ENCODE results near the gene F2R.

Gene F2R

GRCh38 chr5:76704131-76704663 lies 11.7 kb upstream of the F2R start:
- Histone ChIP-seq H3K36me3 (ENCODE audit: control insufficient read depth, insufficient read depth, low read length) (peaks cover 15% of the 10 kb centered on the region; the same call in 1 of the 2 replicates), H3K4me1 (ENCODE audit: control insufficient read depth, insufficient read depth, low read length) (peaks cover 8% of the 10 kb centered on the region; the same call in 1 of the 2 replicates), H3K4me3 (ENCODE audit: low read depth, low read length) (no peak overlapping the region), H3K27me3 (ENCODE audit: control insufficient read depth, insufficient read depth, low read length) (no peaks in the 10 kb centered on the region), H3K27ac (ENCODE audit: low read depth, low read length) (no peak overlapping the region), H3K9ac (ENCODE audit: low read depth, low read length) (no peak overlapping the region), H3K9me3 (ENCODE audit: control insufficient read depth, insufficient read depth, low read length) (no peaks in the 10 kb centered on the region)

- no peak overlapping the region for H3K27ac ChIP-seq (ENCODE audit: low read depth, low read length)
- H3K4me1 ChIP-seq (ENCODE audit: control insufficient read depth, insufficient read depth, low read length): peaks cover 8% of the 10 kb centered on the region; the same call in 1 of the 2 replicates
- H3K9ac ChIP-seq (ENCODE audit: low read depth, low read length): no peak overlapping the region
- peaks cover 15% of the 10 kb centered on the region; the same call in 1 of the 2 replicates for H3K36me3 ChIP-seq (ENCODE audit: control insufficient read depth, insufficient read depth, low read length)
- no peaks in the 10 kb centered on the region for H3K9me3 ChIP-seq (ENCODE audit: control insufficient read depth, insufficient read depth, low read length)
- H3K27me3 ChIP-seq (ENCODE audit: control insufficient read depth, insufficient read depth, low read length): no peaks in the 10 kb centered on the region
- H3K4me3 ChIP-seq (ENCODE audit: low read depth, low read length): no peak overlapping the region
These were observed 10.4 kb upstream of the F2R start for GRCh38 chr5:76705574-76705973.

DNA sequence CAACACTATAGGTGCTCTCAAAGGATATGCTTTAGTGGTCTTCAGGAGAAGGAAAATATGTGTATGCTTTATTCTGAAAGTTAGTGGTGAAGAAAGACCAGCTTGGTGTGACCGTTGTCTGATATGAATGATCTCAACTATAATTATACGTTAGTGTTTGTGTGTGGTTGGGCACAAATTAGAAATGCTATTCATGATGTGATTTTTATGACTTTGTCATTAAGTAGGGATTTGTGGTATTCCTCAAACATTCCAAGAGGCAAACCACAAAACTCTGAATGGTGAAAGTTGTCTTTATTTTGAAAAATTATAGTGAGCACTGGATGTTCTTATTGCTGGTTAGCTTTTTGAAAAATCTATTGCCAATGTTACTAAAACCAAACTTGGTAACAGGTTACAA lies 6.2 kb upstream of the F2R start:
- Histone ChIP-seq H3K27me3 (ENCODE audit: control insufficient read depth, insufficient read depth, low read length) (peaks cover 10% of the 10 kb centered on the region), H3K36me3 (ENCODE audit: control insufficient read depth, insufficient read depth, low read length) (no peaks in the 10 kb centered on the region), H3K4me1 (ENCODE audit: control insufficient read depth, insufficient read depth, low read length) (peaks cover 2% of the 10 kb centered on the region; the same call in 1 of the 2 replicates), H3K27ac (ENCODE audit: low read depth, low read length) (no peak overlapping the region), H3K9me3 (ENCODE audit: control insufficient read depth, insufficient read depth, low read length) (no peaks in the 10 kb centered on the region), H3K4me3 (ENCODE audit: low read depth, low read length) (no peak overlapping the region), H3K9ac (ENCODE audit: low read depth, low read length) (no peak overlapping the region)

GRCh38 chr5:76710991-76711390 lies 4.9 kb upstream of the F2R start:
- Histone ChIP-seq H3K9me3 (ENCODE audit: control insufficient read depth, insufficient read depth, low read length) (no peaks in the 10 kb centered on the region), H3K27me3 (ENCODE audit: control insufficient read depth, insufficient read depth, low read length) (peaks cover 19% of the 10 kb centered on the region), H3K27ac (ENCODE audit: low read depth, low read length) (no peak overlapping the region)

DNA sequence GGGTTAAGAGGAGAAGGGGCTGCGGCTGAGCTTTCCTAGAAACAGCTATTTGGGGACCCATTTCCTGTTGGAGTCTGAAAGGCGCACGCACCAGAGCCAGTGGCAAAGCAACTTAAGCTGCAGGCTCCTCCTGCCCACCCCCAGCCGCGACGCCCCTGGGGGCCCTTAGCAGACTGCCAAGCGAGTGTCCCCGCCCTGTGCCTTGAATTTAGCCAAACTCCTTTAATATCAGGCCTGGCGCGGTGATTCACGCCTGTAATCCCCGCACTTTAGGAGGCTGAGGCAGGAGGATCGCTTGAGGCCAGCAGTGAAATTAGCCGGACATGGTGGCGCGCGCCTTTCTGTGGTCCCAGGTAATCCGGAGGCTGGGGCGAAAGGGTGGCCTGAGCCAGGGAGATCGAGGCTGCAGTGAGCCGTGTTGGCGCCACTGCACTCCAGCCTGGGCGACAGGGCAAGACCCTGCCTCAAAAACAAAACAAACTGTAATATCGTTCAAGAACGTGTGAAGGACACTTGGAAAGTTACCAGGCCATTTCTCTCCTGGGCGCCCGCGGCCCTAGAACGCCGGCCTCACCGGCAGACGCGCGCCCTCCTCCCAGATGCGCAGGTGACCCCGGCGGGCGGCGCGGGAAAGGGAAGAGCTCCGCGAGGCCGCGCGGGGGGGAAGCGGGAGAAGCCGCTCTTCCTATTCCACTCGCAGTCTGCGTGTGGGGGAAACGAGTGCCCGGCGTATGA lies 1.0 kb upstream of the F2R start:
- peak overlapping the region; percentile 93 for H3K4me3 ChIP-seq (ENCODE audit: low read depth, low read length)
- H3K36me3 ChIP-seq (ENCODE audit: control insufficient read depth, insufficient read depth, low read length): no peaks in the 10 kb centered on the region
- no peak overlapping the region for H3K27ac ChIP-seq (ENCODE audit: low read depth, low read length)
- no peak overlapping the region for H3K9ac ChIP-seq (ENCODE audit: low read depth, low read length)
- H3K27me3 ChIP-seq (ENCODE audit: control insufficient read depth, insufficient read depth, low read length): peaks cover 19% of the 10 kb centered on the region
- no peaks in the 10 kb centered on the region; the same call in 1 of the 2 replicates for H3K4me1 ChIP-seq (ENCODE audit: control insufficient read depth, insufficient read depth, low read length)
- H3K9me3 ChIP-seq (ENCODE audit: control insufficient read depth, insufficient read depth, low read length): no peaks in the 10 kb centered on the region

More at GRCh38 chr5:76710991-76711390, 4.9 kb upstream of the F2R start:
- no peak overlapping the region for H3K9ac ChIP-seq (ENCODE audit: low read depth, low read length)
- no peaks in the 10 kb centered on the region for H3K36me3 ChIP-seq (ENCODE audit: control insufficient read depth, insufficient read depth, low read length)
- peaks cover 2% of the 10 kb centered on the region; the same call in 1 of the 2 replicates for H3K4me1 ChIP-seq (ENCODE audit: control insufficient read depth, insufficient read depth, low read length)
- no peak overlapping the region for H3K4me3 ChIP-seq (ENCODE audit: low read depth, low read length)

- Histone ChIP-seq H3K9ac (ENCODE audit: low read depth, low read length) (no peak overlapping the region), H3K4me3 (ENCODE audit: low read depth, low read length) (peak overlapping the region; percentile 93), H3K27me3 (ENCODE audit: control insufficient read depth, insufficient read depth, low read length) (peaks cover 19% of the 10 kb centered on the region), H3K4me1 (ENCODE audit: control insufficient read depth, insufficient read depth, low read length) (no peaks in the 10 kb centered on the region; the same call in 1 of the 2 replicates), H3K9me3 (ENCODE audit: control insufficient read depth, insufficient read depth, low read length) (no peaks in the 10 kb centered on the region), H3K27ac (ENCODE audit: low read depth, low read length) (no peak overlapping the region), H3K36me3 (ENCODE audit: control insufficient read depth, insufficient read depth, low read length) (no peaks in the 10 kb centered on the region)
These were observed 515 bp upstream of the F2R start for GRCh38 chr5:76715486-76715735.

- Histone ChIP-seq H3K27ac (ENCODE audit: low read depth, low read length) (peak overlapping the region; percentile 40), H3K4me3 (ENCODE audit: low read depth, low read length) (peak overlapping the region; percentile 93), H3K27me3 (ENCODE audit: control insufficient read depth, insufficient read depth, low read length) (peaks cover 19% of the 10 kb centered on the region), H3K36me3 (ENCODE audit: control insufficient read depth, insufficient read depth, low read length) (no peaks in the 10 kb centered on the region), H3K9ac (ENCODE audit: low read depth, low read length) (peak overlapping the region; percentile 67), H3K4me1 (ENCODE audit: control insufficient read depth, insufficient read depth, low read length) (no peaks in the 10 kb centered on the region; the same call in 1 of the 2 replicates), H3K9me3 (ENCODE audit: control insufficient read depth, insufficient read depth, low read length) (no peaks in the 10 kb centered on the region)
These were observed 681 bp downstream of the F2R start for GRCh38 chr5:76716456-76717157.

DNA sequence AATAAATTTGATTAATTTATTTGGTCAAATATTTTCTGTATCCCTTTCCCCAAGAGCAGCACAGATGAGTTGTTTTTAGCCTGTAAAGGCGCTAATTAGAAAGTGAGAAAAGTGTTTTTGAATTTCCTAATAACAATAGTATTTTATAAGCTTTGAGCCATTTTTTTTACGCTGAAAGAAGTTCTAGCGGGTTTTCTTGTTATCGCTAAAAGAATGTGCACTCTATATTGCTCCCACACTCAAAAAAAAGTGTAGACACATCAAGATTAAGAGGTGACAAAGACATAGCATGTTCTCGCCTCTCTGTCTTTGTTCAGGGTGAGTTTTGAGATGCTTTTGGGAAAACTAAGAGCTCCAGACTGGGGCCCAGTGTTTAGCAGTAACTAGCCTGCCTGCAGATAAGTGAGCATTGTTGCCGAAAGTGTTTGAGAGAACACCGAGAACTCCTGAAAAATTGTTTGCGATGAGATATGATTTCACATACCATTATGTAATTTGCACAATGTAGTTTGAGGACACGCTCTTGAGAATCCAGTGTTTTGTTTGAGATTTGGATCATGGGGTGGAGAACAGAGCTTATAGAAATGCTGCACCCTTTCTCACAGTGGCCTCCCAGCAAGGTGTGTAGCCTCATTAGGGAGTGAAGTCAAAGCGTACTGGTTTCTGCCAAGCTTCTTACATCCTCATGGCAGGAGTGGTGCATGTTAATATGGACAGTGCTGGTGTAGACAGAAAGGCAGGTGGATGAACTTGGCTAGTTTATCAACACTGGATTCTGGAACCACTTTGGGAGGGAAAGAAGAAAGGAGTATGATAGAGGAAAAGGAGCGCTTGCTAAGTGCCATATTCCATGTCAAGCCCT lies 1.5 kb downstream of the F2R start:
- Histone ChIP-seq H3K9me3 (ENCODE audit: control insufficient read depth, insufficient read depth, low read length) (no peaks in the 10 kb centered on the region), H3K36me3 (ENCODE audit: control insufficient read depth, insufficient read depth, low read length) (no peaks in the 10 kb centered on the region), H3K4me3 (ENCODE audit: low read depth, low read length) (peak overlapping the region; percentile 93), H3K9ac (ENCODE audit: low read depth, low read length) (peak overlapping the region; percentile 67; the same call in 1 of the 2 replicates), H3K27ac (ENCODE audit: low read depth, low read length) (no peak overlapping the region), H3K4me1 (ENCODE audit: control insufficient read depth, insufficient read depth, low read length) (no peaks in the 10 kb centered on the region; the same call in 1 of the 2 replicates), H3K27me3 (ENCODE audit: control insufficient read depth, insufficient read depth, low read length) (peaks cover 19% of the 10 kb centered on the region)

- Histone ChIP-seq H3K4me1 (ENCODE audit: control insufficient read depth, insufficient read depth, low read length) (no peaks in the 10 kb centered on the region; the same call in 1 of the 2 replicates), H3K9me3 (ENCODE audit: control insufficient read depth, insufficient read depth, low read length) (no peaks in the 10 kb centered on the region), H3K4me3 (ENCODE audit: low read depth, low read length) (no peak overlapping the region), H3K27me3 (ENCODE audit: control insufficient read depth, insufficient read depth, low read length) (peaks cover 19% of the 10 kb centered on the region), H3K27ac (ENCODE audit: low read depth, low read length) (no peak overlapping the region), H3K36me3 (ENCODE audit: control insufficient read depth, insufficient read depth, low read length) (no peaks in the 10 kb centered on the region; the same call in 1 of the 2 replicates), H3K9ac (ENCODE audit: low read depth, low read length) (no peak overlapping the region)
These were observed 2.5 kb downstream of the F2R start for GRCh38 chr5:76718381-76718832.

DNA sequence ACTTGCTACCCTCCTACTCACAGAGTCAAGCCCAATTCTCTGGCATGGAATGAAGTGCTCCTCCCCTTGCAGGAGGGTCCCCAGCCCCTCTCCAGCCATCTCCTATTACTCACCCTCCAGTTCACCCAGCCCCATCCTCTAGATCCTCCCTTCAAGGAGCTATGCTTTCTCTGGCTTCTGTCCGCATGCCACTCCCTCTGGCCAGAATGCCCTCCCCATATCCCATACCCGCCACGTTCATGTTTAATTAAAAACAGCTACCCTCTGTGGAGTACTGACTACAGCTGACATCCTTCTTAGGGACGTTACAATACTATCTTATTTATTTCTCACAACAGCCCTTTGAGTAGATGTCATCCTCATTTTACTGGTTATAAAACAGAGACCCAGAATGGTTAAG lies 3.0 kb downstream of the F2R start:
- Histone ChIP-seq H3K36me3 (ENCODE audit: control insufficient read depth, insufficient read depth, low read length) (no peaks in the 10 kb centered on the region; the same call in 1 of the 2 replicates), H3K27ac (ENCODE audit: low read depth, low read length) (no peak overlapping the region), H3K9ac (ENCODE audit: low read depth, low read length) (no peak overlapping the region), H3K27me3 (ENCODE audit: control insufficient read depth, insufficient read depth, low read length) (peaks cover 18% of the 10 kb centered on the region), H3K9me3 (ENCODE audit: control insufficient read depth, insufficient read depth, low read length) (no peaks in the 10 kb centered on the region), H3K4me1 (ENCODE audit: control insufficient read depth, insufficient read depth, low read length) (no peaks in the 10 kb centered on the region; the same call in 1 of the 2 replicates), H3K4me3 (ENCODE audit: low read depth, low read length) (no peak overlapping the region)
